Activated B cell treated with CpG ODN at 0.5 μM for 24 hours (primary cell): Measurements from ENCODE around the gene ISG15. TPM values are rescaled to one million over a fixed set of nuclear protein-coding genes. Genes with fewer than 3 reads are reported as not detected.
"Not testable (repeated sequence)": the region's sequence is repeated elsewhere in the genome, so short reads cannot be mapped to it uniquely, and the experiment has no call there.

Source experiments
- ATAC-seq: fragments of 200-7000 bp; cut with Tn5 transposase; one replicate; pipeline ENCODE4 v1.10.0; 2021; ENCODE audit warnings: low read depth, mild to moderate bottlenecking, moderate library complexity
- CTCF ChIA-PET: fragments of 350-600 bp; sonication (Branson Sonifier 250); formaldehyde crosslinking; loops from one replicate; lab custom pipeline; 2021; ENCODE audit warnings: antibody characterized with exemption; lab: Charles Lee
- POLR2A ChIA-PET: fragments of 350-600 bp; sonication (Branson Sonifier 250); formaldehyde crosslinking; loops from one replicate; lab custom pipeline; 2021; ENCODE audit warnings: antibody characterized with exemption; lab: Charles Lee
- DNase-seq: peaks from one replicate; pipeline ENCODE4 v3.0.0; 2022
- H3K27ac Mint-ChIP-seq: one replicate; pipeline ENCODE4 v1.8.0; 2020; ENCODE audit warnings: mixed read lengths
- H3K27me3 Mint-ChIP-seq: one replicate; pipeline ENCODE4 v1.8.0; 2021; ENCODE audit warnings: mixed read lengths
- H3K36me3 Mint-ChIP-seq: one replicate; pipeline ENCODE4 v1.8.0; 2021; ENCODE audit warnings: low read depth, mixed read lengths
- H3K4me1 Mint-ChIP-seq: one replicate; pipeline ENCODE4 v1.8.0; 2021; ENCODE audit warnings: mixed read lengths
- H3K4me3 Mint-ChIP-seq: one replicate; pipeline ENCODE4 v1.8.0; 2020; ENCODE audit warnings: mild to moderate bottlenecking, mixed read lengths
- H3K9me3 Mint-ChIP-seq: one replicate; pipeline ENCODE4 v1.8.0; 2020; ENCODE audit warnings: mixed read lengths
- intact Hi-C: fragments of 100-400 bp; cut with micrococcal nuclease; formaldehyde crosslinking; loops from one replicate; pipeline ENCODE4 v1.15.1; 2024
- total RNA-seq: library from RNA; stranded (reverse); gene quantifications from 2 replicates; pipeline ENCODE4 v1.2.3, GENCODE V29; 2022
- TF ChIP-seq, protein P1 (sequence below): fragments of 200-600 bp; IDR thresholded peaks from one replicate; pipeline ENCODE4 v1.8.0; 2022; ENCODE audit warnings: antibody characterized with exemption, mild to moderate bottlenecking

The ISG15 gene
- total RNA-seq, 1 donor from 2014 or later: 25.8 TPM

DNA sequence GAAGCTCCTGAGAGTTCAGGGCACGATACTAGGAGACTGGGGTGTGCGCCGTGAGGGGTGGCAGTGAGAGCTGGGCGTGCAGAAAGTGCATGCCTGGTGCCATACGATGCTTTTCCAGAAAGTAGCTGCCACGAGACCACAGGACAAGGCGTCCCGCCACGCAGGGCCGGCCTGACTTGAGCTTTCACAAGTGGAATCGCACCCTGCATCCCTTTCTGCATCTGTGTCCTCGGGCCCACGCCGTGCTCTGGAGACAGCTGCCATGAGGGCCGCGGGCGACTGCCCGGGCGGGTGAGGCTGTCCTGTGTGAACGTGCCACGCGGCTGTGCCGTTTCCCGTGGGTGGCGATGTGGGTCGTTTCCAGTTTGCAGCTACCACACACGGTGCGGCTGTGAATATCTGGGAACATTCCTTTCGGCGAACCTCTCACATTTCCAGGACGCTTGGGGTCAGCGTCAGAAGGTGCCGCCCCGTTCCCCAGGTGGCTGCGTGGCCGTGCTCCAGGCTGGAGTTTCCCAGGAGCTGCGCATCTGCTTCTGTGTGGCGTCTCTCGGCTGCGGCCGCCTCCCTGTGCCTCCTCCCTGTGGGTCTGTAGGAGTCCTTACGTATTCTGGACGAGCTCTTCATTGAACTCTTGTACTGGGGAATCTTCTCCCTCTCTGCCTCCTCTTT, 30.4 kb upstream of the ISG15 start:
- intact Hi-C loops: no loop called here
- CTCF ChIA-PET: interaction anchor here (1.0 to 3.2 kb wide), 5 partner anchors 16 to 308 kb away, joined by 4 to 16 read pairs (median 5); partner anchors contain the start of genes ISG15 and PLEKHN1
- Mint-ChIP-seq H3K27me3 (peaks cover 26% of the 10 kb centered on the region), H3K9me3 (no peaks in the 10 kb centered on the region), H3K4me3 (no peak overlapping the region), H3K27ac (no peak overlapping the region), H3K4me1 (no peaks in the 10 kb centered on the region), H3K36me3 (no peaks in the 10 kb centered on the region)
- TF ChIP-seq, protein P1, sequence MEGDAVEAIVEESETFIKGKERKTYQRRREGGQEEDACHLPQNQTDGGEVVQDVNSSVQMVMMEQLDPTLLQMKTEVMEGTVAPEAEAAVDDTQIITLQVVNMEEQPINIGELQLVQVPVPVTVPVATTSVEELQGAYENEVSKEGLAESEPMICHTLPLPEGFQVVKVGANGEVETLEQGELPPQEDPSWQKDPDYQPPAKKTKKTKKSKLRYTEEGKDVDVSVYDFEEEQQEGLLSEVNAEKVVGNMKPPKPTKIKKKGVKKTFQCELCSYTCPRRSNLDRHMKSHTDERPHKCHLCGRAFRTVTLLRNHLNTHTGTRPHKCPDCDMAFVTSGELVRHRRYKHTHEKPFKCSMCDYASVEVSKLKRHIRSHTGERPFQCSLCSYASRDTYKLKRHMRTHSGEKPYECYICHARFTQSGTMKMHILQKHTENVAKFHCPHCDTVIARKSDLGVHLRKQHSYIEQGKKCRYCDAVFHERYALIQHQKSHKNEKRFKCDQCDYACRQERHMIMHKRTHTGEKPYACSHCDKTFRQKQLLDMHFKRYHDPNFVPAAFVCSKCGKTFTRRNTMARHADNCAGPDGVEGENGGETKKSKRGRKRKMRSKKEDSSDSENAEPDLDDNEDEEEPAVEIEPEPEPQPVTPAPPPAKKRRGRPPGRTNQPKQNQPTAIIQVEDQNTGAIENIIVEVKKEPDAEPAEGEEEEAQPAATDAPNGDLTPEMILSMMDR: no peak
- POLR2A ChIA-PET: interaction anchor here (0.6 to 1.7 kb wide), 2 partner anchors 268 to 301 kb away, joined by 3 read pairs; no protein-coding TSS in a partner anchor
- ATAC-seq (no peak), DNase-seq (no peak)

DNA sequence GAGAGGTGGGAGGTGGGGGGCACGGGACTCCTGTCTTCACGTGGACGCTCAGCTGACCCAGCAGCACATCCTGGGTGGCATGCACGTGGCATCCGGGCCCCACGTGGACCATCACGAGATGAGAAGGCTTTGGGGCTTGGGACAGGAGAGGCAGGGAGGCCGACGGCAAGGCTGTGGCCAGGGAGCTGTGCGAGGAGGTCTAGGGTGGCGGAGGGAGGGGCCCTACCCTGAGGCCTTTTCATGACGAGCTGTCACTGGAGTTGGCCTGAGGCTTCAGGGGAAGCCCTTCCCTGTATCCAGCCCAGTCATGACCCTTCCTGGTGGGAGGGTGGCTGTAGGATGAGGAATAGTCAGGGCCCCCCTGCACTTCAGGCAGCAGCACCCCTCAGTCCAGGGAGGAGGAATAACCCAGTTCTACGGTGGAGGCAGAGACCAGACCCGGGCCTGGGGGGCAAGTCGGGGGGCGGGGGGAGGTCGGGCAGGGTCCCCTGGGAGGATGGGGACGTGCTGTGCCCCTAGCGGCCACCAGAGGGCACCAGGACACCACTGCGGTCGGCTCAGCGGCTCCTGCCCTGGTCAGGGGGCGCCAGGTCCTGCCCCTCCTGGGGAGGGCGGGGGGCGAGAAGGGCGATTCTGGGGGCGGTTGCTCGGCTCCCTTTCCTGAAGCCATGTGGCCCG, 29.4 kb upstream of the ISG15 start:
- ChIA-PET CTCF (interaction anchor here (0.7 to 2.7 kb wide), 17 partner anchors 9 to 522 kb away, joined by 3 to 23 read pairs (median 4); partner anchors contain the start of genes ISG15 and PLEKHN1), POLR2A (interaction anchor here (0.7 to 1.7 kb wide), 5 partner anchors 78 to 308 kb away, joined by 3 to 7 read pairs (median 3); no protein-coding TSS in a partner anchor)
- intact Hi-C loops: loop anchor here (1.0 to 2.0 kb wide), 4 partner anchors 17 to 457 kb away; no protein-coding TSS in a partner anchor
- Mint-ChIP-seq H3K27me3 (peaks cover 23% of the 10 kb centered on the region), H3K4me3 (no peak overlapping the region), H3K27ac (no peak overlapping the region), H3K9me3 (no peaks in the 10 kb centered on the region), H3K4me1 (no peaks in the 10 kb centered on the region), H3K36me3 (no peaks in the 10 kb centered on the region)
- DNase-seq: peak; percentile 66
- ATAC-seq: peak; percentile 95
- TF ChIP-seq, protein P1: peak; percentile 39

DNA sequence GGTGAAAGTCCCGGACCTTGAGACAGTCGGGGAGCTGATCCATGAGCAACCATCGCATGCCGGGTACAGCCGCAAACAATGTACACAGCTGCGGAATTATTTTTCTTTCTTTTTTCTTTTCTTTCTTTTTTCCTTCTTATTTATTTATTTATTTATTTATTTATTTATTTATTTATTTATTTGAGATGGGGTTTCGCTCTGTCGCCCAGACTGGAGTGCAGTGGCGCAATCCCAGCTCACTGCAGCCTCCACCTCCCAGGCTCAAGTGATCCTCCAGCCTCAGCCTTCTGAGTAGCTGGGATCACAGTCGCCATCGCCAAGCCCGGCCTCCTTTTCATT, 28.9 kb upstream of the ISG15 start:
- intact Hi-C loops: loop anchor here (1.0 to 2.0 kb wide), 4 partner anchors 17 to 456 kb away; no protein-coding TSS in a partner anchor
- no peaks in the 10 kb centered on the region for H3K36me3 Mint-ChIP-seq
- CTCF ChIA-PET: interaction anchor here (0.7 to 2.7 kb wide), 15 partner anchors 8 to 521 kb away, joined by 3 to 23 read pairs (median 3); partner anchors contain the start of gene ISG15
- H3K27ac Mint-ChIP-seq: no peak overlapping the region
- no peaks in the 10 kb centered on the region for H3K9me3 Mint-ChIP-seq
- ATAC-seq (no peak), DNase-seq (no peak)
- H3K4me3 Mint-ChIP-seq: no peak overlapping the region
- TF ChIP-seq, protein P1: no peak
- POLR2A ChIA-PET: interaction anchor here (0.7 to 1.7 kb wide), 5 partner anchors 77 to 307 kb away, joined by 3 to 7 read pairs (median 3); no protein-coding TSS in a partner anchor
- H3K4me1 Mint-ChIP-seq: no peaks in the 10 kb centered on the region
- peaks cover 27% of the 10 kb centered on the region for H3K27me3 Mint-ChIP-seq

DNA sequence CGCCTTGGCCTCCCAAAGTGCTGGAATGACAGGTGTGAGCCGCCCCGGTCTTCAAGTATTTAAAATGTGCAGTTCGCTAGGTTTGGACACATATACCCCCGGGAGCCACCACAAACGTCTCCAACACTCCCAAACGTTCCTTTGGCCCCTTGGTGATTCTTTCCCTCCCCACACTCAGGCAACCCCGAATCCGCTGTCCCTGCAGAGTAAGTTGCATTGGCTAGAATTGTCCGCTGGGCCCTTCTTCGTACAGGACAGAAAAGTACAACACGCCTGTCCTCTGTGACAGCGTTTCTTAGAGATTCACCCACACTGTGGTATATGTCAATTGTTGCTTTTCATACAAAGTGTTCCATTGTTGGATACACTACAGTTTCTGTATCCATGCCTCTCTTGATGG, 28.2 kb upstream of the ISG15 start:
- intact Hi-C loops: loop anchor here (2.0 kb wide), 1 partner anchor 456 kb away; no protein-coding TSS in a partner anchor
- POLR2A ChIA-PET: interaction anchor here (1.5 kb wide), 1 partner anchor 79 kb away, joined by 3 read pairs; no protein-coding TSS in a partner anchor

DNA sequence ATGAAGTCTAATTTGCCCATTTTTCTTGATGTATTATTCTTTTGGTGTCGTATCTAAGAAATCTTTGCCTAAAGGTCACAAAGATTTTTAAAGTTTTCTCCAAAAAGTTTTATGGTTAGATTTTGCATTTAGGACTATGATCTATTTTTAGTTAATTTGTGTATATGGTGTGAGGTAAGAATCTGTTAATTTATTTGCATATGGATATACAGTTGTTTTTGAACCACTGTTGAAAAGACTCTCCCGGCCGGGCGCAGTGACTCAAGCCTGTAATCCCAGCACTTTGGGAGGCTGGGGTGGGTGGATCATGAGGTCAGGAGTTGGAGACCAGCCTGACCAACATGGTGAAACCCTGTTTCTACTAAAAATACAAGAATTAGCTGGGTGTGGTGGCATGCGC, 25.2 kb upstream of the ISG15 start:
- intact Hi-C loops, ATAC-seq, DNase-seq, H3K4me1 Mint-ChIP-seq, H3K27ac Mint-ChIP-seq, H3K4me3 Mint-ChIP-seq, H3K36me3 Mint-ChIP-seq, POLR2A ChIA-PET, H3K9me3 Mint-ChIP-seq: not testable (repeated sequence)
- CTCF ChIA-PET: interaction anchor here (1.0 kb wide), 1 partner anchor 304 kb away, joined by 3 read pairs; no protein-coding TSS in a partner anchor
- H3K27me3 Mint-ChIP-seq: peaks cover 27% of the 10 kb centered on the region

More for the DNA sequence above, 28.2 kb upstream of the ISG15 start:
- DNase-seq: no peak
- Mint-ChIP-seq H3K27me3 (peaks cover 27% of the 10 kb centered on the region), H3K4me3 (no peak overlapping the region), H3K9me3 (no peaks in the 10 kb centered on the region), H3K27ac (no peak overlapping the region), H3K4me1 (no peaks in the 10 kb centered on the region), H3K36me3 (no peaks in the 10 kb centered on the region)
- CTCF ChIA-PET: interaction anchor here (0.9 to 2.7 kb wide), 11 partner anchors 8 to 389 kb away, joined by 3 to 23 read pairs (median 4); no protein-coding TSS in a partner anchor
- no peak for ATAC-seq
- TF ChIP-seq, protein P1: no peak

DNA sequence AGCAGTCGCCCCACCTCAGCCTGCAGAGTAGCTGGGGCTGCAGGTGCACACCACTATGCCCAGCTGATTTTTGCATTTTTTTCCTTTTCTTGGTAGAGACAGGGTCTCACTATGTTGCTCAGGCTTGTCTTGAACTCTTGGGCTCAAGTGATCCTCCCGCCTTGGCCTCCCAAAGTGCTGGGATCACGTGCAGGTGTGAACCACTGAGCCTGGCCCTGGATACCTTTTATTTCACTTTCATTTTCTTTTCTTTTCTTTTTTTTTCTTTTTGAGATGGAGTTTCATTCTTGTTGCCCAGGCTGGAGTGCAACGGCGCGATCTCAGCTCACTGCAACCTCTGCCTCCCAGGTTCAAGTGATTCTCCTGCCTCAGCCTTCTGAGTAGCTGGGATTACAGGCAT, 22.0 kb upstream of the ISG15 start:
- ATAC-seq, H3K27ac Mint-ChIP-seq, CTCF ChIA-PET, DNase-seq, H3K4me3 Mint-ChIP-seq, H3K9me3 Mint-ChIP-seq, intact Hi-C loops, H3K36me3 Mint-ChIP-seq, POLR2A ChIA-PET, H3K4me1 Mint-ChIP-seq: not testable (repeated sequence)
- H3K27me3 Mint-ChIP-seq: peaks cover 30% of the 10 kb centered on the region
